ENCODE results near the gene IGSF21.

Gene IGSF21

DNA sequence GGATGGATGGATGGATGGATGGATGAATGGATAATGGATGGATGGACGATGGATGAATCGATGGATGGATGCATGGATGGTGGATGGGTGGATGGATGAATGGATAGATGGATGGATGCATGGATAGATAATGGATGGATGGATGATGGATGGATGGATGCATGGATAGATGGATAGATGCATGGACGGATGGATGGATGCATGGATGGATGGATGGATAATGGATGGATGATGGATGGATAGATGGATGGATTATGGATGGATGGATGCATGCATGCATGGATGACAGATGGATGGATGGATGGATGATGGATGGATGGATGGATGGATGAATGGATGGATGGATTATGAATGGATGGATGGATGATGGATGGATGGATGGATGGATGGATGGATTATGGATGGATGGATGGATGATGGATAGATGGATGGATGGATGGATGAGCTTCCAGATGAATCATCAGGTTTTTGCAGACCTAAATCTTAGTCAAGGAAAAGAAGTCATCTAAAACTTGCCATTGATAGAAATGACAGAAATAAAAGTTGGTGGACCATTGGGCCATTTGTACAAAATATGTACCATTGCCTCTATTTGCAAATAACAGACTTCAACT, 197.7 kb downstream of the IGSF21 start:
- no peak for DNase-seq

- no peak for DNase-seq
Observed at GRCh38 chr1:18307329-18307898, 199.8 kb downstream of the IGSF21 start.

- DNase-seq, result no peak
Observed at GRCh38 chr1:18309552-18310155, 202.1 kb downstream of the IGSF21 start.

GRCh38 chr1:18312961-18313360, 205.4 kb downstream of the IGSF21 start:
- no peak for DNase-seq

- DNase-seq, result no peak
Observed at GRCh38 chr1:18313523-18313922, 205.9 kb downstream of the IGSF21 start.

DNA sequence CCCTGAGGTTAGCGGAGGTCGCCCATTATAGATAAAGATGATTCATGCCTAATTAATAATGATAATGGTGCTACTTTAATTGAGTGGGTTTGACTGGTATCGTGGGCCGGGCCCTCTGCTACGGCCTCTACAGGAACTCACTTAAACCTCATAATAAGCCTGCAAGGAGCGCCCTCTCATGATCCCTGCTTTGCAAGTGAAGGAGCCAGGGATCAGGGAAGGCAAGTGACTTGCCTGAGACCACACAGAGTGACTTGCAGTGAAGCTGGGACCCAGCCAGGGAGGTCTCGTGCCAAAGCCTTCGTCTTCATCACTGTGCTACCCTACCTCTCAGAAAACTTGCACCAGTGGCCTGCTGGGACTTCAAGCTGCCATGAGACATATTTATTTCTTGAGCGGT, 206.8 kb downstream of the IGSF21 start:
- no peak for DNase-seq

GRCh38 chr1:18315449-18315848, 207.9 kb downstream of the IGSF21 start:
- no peak for DNase-seq

DNA sequence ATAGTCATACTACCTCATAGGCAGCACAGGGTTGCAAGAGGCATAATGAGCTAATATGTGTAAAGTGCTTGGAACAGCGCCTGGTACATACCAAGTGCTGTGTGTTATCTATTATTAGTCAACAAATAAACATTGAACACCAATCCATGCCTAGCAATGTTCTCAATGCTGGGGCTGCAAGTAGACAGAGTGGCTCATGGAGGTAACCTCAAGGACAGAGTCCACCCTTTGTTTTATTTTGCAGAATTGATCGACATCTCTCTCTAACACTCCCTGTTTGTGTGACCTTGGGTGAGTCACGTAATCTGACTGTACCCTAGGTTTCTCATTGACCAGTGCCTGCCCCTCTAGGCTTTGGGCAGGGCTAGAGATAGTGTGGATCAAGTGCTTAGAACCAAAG, 209.2 kb downstream of the IGSF21 start:
- DNase-seq, result no peak

DNA sequence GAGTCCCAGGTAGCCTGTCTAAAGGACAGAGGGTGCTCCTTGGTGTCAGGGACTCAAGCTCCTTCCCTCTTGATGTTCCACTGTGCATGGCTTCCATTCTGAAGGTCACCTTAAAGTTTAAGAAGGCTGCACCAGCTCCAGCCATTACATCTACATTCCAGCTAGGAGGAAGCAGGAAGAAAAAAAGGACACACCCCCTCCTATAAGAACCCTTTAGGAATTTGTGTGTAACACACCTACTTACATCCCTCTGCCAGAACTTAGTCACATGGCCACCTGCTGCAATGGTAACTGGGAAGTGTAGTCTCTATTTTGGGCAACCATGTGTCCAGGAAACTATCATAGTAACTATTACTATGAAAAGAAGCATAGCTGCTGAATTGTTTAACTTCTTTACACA, 211.5 kb downstream of the IGSF21 start:
- DNase-seq, result no peak

- no peak for DNase-seq
Observed at GRCh38 chr1:18320051-18320450, 212.5 kb downstream of the IGSF21 start.

DNA sequence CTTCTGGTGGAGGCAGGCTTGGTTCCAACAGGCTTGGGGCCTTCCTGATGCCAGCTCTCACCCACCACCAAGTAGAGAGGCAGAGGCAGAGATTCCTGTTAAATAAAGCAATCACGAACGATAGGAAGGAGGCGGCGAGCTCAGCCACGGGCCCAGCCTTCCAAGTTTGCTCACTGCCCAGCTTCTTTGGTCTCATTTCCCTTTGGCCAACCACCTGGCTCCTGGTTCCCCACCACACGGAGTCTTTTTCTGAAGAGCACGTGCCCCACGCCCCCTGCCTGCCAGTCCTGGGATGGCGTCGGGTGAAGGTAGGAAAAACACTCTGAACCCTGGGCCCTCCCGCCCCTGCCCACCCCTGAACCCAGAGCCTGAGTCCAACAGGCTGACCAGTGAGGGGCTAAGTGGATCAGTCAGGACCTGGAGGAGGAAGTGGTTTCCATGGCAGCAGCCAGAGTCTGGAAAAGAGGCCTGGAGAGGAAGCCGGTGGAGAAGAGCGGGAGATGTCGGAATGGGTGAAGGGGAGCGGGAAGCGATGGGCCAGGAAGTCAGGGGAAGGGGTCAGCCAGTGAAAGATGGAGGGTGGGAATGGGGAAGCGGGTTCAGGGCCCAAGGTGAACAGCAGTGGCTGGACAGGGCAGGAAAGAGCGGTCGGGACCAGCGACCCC, 214.9 kb downstream of the IGSF21 start:
- DNase-seq, result no peak

DNA sequence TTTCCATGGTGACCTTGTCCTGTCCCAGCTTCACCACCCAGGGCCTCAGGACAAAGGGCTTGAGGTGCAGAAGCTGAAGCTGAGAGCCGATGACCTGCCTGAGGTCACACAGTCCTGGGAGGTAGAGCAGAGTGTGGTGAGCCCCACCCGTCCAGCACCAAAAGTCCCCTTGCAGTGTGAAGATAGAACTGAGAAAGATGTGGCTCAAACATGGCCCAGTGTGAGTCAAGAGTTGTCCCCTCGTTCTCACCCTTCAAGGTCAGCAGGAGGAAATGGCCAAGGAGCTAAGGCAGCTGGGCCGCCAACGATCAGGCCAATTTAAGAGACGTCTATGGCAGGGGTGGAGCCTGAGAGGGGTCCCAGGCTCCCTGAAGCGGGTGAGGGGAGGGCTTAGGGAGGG, 215.7 kb downstream of the IGSF21 start:
- DNase-seq, result no peak

DNA sequence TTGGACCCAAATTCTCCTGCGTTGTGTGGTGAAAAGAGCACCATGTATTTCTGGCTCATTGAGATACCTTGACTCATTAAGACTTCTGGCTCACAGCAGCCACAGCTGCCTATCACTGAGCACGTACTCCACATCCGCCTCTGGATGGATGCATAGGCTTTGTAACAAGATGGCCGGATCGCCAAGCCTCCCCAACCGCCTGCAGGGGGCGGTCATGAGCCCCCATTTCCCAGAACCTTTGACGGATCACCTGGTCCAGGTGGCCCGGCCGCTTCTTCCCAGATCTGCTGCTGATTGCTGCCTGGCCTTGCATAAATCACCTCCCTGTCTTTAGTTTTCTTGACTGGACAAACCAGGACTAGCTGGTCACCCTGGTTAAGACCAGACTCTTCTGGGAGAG, 216.6 kb downstream of the IGSF21 start:
- no peak for DNase-seq

- no peak for DNase-seq
Observed at GRCh38 chr1:18325136-18325535, 217.5 kb downstream of the IGSF21 start.

DNA sequence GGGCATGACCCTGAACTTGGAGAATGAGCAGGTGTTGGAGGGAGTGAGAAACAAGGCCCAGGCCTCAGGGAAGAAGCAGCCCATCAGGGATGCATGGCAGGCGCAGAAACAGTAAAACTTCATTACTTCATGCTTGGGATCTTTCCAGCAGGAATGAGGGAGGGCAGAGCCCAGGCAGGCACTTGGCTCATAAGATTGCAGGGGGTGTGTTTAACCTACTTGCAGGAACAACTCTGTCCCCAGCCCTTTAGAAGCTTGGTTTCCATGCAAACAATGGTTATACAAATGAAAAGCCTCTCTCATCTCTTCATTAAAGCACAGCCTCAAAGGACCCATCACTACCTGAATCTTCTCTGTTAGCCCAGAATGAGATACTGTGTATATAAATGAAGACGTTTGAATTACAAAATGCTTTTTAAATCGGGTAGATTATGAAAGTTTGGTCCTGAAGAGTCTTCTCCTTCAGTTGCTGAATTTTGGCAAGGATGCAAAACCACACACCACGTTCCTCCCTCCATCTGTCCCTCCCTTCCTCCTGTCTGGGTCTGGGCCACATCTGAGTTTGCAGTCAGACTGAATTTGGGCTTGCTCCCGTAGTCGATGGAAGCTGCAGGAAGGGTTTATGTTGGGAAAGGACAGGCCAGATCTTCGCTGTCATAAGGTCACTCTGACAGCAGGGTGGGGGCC, 218.8 kb downstream of the IGSF21 start:
- DNase-seq, result no peak

DNA sequence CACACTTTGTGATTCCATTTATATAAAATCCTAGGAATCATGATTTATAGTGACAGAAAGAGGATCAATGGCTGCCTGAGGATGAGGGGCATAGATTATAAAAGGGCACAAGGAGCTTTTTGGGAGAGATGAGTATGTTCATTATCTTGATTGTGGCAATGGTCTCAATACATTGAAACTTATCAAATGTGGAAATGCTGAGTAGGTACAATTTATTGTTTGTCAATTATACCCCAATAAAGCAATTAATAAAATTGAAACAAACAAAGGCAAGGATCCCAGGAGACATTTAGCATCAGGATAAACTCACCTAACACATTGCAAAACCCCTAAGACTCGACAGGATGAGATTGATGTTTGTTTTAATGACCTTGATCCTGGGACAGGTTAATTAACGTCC, 220.1 kb downstream of the IGSF21 start:
- DNase-seq, result no peak

DNA sequence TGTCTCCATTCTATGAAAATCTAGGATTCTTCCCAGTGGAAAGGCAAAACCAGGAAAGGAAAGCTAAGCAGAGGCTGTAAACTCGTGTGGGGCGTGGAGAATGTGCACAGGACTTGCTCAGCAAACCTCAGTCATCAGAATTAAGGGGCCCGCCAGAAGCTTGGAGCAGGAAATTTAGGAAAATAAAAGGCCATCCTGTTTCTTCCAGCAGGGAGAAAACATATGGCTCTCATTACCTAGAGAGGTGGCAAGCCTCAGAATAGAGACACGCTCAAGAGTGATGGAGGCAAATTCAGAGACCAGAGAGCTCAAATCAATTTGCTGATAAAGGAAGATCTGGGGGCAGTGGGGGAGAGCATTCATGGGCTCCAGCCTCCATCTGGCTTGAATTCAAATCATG, 221.2 kb downstream of the IGSF21 start:
- DNase-seq, result no peak

DNA sequence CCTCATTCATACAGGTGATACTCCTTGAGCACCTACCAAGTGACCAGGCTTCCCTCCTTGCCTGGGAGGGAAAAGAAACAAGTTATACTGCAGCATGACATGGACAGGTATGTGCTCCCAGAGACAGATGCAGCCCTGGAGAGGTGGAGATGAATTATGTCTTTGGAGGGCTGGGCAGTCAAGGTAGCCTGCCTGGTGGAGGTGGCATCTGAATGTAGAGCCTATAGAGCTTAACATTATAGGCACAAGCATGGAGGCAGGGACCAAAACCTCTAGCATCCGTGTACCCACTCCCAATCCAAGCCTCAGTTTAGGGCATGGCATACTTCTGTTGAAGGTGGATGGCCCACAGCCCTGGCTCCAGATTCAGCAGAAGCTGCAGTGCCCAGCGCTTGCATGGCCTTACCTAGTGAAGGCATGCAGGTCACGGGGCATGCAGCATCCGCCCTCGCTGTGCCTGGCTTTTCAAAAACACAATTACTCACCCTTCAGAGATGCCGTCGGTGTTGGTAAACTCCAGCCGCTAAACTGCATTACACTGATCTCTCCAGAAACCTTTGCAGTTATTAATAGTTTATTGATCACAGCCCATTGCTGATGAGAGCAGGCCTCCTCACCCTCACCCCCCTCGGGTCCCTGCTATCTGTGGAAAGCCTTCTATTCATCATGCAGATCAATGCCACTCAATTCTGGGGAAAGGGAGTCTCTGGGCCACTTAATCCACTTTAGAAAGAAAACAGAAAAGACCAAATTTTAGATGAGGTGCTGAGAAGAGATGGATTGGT, 222.1 kb downstream of the IGSF21 start:
- DNase-seq, result no peak

DNA sequence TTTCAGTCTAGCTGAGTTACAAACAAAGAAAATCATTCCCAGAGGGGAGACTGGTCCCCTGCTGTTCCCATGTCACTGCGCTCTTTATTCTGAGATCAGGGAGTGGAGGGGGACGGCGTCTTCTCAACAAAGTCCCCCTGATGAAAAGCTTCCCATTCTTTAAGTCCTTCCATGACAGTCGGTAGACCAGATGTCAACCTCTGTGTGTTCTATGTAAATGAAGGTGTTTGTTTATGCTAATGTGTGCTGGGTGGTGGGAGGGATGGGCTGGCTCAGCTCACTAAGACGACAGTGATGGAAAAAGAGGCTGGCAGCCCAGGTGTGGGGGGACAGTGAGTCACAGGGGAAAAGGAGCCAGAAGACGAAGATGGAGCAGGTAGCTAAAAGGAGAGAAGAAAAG, 225.0 kb downstream of the IGSF21 start:
- no peak for DNase-seq

DNA sequence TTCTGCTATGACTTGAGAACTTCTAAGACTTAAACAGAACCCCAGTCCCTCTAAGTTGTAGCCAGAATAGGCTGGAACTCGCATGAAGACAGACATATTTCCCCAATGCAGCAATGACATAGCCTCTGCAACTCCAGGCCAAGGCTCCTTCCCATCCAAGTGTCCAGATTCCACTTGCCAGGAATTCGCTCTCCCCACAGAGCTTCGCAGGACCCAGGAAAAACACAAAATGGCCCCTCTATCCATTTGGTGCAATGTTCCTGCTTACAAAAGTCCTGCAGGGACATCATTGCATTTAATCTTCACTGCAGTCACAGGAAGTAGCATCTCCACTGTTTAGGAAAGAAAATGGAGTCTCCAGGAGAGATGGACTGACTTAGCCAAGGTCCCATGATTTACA, 225.6 kb downstream of the IGSF21 start:
- DNase-seq, result no peak

GRCh38 chr1:18336801-18337200, 229.2 kb downstream of the IGSF21 start:
- DNase-seq, result no peak

DNA sequence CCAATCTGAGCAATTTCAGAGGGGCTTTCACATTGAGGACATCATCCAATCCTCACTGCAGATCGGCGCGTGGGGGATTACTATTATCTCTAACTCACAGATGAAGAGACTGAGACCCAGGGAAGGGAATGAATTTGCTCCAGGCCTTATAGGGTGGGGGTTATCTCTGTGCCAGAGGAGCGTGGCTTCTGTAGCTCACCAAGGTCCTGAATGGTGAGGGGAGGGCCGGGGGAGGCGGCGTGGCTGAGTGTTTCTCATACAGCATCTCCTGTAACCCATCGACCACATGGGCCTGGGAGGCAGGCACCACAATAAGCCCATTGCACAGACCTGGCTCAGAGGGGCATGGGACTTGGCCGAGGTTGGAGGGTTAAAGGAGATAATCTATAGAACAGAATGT, 230.2 kb downstream of the IGSF21 start:
- no peak for DNase-seq

- no peak for DNase-seq
Observed at GRCh38 chr1:18339161-18339560, 231.6 kb downstream of the IGSF21 start.
